ENCODE data around the gene RANBP6.
"Not testable (repeated sequence)": the region's sequence is repeated elsewhere in the genome, so short reads cannot be mapped to it uniquely, and the experiment has no call there.

The RANBP6 gene

DNA sequence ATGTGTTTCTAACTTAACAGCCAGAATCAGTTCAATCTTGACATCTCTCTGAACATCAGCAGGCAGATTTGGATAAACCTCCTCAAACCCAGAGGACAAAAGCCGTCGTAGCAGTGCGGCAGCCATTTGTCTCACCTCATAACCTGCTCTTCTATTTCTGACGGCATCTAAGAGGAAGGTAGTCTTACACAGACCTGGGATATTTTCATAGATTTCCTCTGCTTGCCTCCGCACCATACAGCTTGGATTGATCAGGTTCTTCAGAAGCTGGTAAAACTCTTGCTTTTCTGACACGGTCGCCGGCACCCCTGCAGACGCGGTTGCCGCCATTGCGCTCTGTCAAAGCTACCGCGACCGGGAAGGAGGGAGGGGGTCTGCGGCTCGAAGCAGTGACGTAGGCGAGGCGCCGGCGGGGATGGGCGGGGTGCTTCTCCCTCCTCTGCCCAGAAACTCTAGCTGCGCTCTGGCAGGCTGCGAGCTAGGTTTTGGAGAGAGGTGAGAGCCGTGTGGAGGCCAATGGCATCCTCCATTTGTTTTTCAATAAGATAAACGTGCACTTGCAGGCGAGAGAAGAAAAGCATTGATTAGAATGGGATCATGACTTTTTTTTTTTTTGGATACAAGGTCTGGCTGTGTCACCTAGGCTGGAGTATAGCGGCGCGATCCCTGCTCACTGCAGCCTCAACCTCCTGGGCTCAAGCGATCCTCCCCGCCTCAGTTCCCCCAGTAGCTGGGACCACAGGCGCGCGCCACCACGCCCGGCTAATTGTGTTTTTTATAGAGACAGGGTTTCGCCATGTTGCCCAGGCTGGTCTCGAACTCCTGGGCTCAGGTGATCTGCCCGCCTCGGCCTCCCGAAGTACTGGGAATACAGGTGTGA lies at the start of gene RANBP6:
Gene RANBP6 (minus strand): TSS at position 347 of the 880 bp plus-strand sequence. CDS start 17 bp downstream, at position 330.
- peak; percentile 91 for DNase-seq

DNA sequence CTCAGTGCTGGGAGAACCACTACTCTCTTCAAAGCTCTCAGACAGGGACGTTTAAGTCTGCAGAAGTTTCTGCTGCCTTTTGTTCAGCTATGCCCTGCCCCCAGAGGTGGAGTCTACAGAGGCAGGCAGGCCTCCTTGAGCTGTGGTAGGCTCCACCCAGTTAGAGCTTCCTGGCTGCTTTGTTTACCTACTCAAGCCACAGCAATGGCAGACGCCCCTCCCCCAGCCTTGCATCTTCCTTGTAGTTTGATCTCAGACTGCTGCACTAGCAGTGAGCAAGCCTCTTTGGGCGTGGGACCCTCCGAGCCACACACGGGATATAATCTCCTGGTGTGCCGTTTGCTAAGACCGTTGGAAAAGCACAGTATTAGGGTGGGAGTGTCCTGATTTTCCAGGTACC lies 47.7 kb upstream of the RANBP6 start:
- DNase-seq, result peak; percentile 7

DNA sequence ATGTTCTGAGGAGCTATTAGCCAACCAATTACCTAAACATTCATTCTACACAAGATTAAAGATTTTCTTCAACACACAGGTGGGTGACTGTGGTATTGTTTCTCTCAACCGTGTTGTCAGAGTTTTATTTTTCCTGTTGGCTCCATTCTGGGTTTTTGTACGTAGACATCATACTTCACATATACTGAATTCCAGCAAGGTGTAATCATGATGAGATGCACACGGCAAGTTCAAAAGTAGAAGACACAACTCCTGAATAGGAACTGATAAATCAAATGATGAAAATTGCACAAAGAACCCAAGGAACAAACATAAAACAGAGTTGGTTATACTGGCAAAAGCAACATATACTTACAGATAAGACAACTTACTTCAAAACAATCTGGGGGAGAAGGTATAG lies 40.2 kb upstream of the RANBP6 start:
- DNase-seq, result no peak

DNA sequence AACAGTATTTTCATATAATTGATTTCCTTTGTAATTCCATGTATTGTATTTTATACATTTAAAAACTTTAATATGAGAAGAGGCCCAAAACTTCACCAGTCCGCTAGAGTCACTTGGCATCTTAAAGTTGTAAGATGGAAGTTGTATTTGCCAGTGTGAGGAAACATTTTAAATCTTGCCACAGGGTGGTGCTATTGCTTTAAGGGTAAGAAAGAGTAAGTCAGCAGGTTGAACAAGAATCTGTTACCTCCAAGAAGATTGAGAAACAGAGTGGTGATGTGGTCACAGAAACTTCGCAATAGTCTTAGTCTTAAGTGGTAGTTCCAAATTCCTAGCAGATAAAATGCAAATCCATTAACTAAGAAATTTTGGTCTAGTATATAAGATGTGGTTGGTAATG lies 39.8 kb upstream of the RANBP6 start:
- peak; percentile 75 for DNase-seq

DNA sequence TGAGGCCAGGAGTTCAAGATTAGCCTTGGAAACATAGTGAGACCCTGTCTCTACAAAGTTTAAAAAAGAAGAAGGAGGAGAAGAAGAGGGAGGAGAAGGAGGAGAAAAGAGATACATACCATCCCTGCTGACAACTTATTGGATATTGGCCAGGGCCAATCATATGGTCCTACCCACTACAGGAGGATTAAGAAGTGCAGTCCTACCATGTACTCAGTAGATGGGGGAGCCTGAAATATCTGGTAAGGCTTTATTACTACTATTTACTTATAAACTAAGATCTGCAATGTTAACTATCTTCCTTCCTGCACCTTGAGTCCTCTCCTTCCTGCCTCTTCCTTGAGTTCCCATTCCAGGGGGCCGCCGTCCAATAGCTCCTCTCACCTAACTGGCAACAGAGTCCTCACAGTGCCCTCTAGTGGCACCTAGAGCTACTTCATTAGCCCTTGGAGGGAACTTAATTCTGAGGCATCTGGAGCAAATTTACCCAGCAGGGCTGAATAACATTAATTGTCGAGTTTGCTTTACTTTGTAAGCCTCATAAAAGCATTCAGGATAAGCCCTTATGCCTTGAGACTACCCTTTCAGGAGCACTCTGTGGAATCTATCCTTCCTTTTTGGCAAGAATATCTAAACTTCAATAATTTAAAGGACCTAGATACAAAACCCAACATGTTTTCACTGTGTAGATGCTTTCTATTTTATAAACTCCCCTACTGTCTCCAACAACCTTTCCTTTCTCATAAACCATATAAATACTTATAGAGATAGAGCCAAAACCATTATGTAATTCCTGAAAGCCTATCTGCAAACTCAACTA lies 39.1 kb upstream of the RANBP6 start:
- peak; percentile 68 for DNase-seq

DNA sequence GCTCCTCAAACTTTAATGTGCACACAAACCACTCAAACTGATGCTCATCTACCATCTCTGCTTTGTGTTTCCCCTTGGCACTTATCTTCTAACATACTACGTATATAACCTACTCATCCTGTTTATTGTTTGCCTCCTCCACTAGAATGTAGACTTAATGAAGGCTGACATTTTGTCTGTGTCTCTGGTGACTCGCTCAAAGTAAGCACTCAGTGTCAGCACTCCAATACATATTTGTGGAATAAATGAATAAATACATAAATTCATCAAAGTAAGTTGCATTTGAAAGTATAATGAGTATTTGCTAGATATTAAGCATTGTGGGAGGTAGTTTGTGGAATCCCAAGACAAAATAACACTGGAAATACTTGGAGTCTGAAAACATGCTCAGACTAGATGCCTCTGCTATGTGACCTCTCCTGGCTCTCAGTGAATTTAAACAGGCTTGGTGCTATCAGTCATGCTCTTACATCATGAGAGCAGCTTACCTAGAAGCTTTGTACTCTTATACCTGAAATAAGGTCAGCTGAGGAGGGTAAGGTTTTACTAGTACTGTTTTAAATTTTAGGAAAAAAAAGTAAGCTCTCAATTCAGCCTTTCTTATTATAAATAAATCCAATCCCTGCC lies 37.0 kb upstream of the RANBP6 start:
- no peak for DNase-seq

DNA sequence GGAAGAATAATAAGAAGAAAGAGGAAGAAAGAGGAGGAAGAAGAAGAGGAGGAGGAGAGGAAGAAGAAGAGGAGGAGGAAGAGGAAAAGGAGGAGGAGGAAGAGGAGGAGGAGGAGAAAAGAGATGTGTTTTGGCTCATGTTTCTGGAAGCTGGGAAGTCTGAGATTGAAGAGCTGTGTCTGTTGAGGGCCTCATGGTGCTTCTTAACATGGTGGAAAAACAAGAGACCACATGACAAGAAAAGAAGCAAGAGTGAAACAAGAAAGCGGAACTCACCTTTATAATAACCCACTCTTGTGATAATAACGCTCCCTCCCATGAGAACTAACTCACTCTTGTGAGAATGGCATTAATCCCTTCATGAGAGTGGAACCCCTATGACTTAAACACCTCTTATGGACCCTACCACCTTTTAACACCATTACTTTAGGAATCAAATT lies 36.1 kb upstream of the RANBP6 start:
- DNase-seq, result no peak

DNA sequence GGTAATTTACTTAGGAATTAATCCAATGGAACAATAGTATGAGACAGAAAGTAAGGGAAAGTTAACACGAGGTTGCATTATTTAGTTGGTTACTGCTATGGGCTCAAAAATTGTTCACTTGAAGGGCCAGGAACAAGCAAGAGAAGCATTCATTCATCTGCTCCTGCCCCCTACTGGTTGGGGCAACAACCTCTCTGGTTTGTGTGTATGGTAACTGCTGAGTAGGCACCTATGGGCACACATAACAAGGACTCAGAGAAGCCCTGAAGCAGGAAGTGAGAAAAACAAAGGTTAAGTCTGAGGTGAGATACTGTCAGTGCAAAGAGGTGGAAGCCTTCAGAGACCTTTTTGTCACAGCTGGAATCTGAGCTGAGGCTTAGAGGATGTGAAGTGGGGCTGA lies 34.4 kb upstream of the RANBP6 start:
- DNase-seq, result peak; percentile 33

DNA sequence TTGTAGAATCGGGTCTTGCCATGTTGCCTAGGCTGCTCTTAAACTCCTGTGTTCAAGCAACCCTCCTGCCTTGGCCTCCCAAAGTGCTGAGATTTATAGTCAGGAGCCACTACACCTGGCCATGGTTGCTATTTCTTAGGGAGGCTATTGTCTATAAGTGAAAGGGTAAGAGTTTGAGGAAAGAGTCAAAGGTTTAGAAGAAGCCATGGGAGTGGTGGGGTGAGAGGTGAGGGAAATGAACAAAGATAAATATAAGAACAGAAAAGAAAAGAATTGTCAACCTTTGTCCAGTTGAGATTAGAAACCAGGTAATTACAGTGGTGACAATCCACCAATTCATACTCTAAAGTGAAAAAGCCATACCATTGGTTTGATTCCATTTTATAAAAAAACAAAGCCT lies 32.6 kb upstream of the RANBP6 start:
- DNase-seq, result no peak

DNA sequence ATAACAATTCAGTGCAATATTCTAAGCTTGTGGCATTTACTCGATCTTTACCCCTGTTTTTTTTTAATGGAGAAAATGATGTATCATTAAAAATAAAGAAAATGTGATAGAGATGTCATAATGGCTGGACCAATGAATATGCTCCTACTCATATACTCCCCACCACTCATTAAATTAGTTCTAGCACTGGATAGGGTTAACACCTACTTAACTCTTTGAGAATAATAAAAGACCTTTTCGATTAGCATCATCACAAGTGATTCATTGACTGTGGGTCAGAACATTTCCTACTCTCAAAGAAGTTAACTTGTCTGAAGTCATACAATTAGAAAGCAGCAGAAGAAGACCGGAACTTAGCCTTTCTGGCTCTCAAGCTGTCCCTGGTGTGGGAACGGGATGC lies 31.6 kb upstream of the RANBP6 start:
- DNase-seq, result no peak

DNA sequence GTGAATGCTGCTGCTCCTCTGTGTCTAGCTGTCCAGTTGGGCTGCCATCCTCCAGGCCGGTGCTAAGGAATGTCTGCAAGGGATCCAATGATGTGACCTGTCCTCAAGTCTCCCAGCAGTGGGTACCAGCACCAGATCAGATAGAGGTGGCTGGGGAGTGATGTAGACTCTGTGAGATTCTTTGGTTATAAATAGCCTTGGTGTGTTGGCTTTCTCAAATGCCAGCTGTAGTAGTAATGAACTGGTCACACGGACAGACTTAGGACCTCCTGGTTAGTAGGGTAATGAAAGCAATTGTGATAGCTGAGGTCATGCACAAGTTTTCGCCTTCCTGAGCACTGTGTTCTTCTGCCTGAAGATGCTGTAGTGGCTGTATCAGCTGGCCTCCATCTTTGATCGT lies 29.9 kb upstream of the RANBP6 start:
- DNase-seq, result no peak

DNA sequence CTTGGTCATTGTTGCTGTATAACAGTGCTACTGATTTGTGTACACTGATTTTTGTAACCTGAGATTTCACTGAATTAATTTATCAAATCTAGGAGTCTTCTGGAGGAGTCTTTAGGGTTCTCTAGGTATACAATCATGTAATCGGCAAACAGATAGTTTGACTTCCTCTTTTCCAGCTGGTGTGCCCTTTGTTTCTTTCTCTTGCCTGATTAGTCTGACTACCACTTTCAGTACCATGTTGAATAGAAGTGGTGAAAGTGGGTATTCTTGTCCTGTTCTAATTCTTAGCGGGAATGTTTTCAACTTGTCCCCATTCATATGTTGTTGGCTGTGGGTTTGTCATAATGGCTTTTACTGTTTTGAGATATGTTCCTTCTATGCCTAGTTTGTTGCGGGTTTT lies 24.7 kb upstream of the RANBP6 start:
- DNase-seq, result no peak

DNA sequence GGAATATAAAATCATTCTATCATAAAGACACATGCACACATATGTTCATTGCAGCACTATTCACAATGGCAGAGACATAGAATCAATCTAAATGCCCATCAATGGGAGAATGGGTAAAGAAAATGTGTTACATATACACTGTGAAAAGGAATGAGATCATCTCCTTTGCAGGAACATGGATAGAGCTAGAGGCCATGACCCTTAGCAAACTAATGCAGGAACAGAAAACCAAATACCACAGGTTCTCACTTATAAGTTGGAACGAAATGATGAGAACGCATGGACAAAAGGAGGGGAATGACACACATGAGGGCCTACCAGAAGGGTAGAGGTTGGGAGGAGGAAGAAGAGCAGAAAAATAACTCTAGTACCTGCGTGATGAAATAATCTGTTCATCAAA lies 21.0 kb upstream of the RANBP6 start:
- DNase-seq, result no peak

DNA sequence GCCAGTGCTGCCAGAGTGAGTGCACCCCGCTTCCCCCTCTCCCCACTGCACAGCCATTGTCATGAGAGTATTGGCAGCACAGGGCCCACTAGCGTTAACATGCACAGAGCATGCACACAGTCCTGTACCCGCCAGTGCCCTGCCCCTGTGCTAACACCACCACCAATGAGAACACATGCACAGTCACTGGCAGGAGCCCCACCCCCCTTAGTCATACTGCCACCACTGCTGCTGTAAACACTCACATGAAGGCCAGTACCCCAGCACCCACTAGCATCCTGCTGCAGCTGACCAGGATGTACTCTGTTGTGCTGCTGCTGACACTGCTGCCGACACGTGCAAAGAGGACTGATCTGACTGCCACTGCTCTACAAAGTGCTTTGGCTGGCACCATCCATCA lies 19.5 kb upstream of the RANBP6 start:
- no peak for DNase-seq

DNA sequence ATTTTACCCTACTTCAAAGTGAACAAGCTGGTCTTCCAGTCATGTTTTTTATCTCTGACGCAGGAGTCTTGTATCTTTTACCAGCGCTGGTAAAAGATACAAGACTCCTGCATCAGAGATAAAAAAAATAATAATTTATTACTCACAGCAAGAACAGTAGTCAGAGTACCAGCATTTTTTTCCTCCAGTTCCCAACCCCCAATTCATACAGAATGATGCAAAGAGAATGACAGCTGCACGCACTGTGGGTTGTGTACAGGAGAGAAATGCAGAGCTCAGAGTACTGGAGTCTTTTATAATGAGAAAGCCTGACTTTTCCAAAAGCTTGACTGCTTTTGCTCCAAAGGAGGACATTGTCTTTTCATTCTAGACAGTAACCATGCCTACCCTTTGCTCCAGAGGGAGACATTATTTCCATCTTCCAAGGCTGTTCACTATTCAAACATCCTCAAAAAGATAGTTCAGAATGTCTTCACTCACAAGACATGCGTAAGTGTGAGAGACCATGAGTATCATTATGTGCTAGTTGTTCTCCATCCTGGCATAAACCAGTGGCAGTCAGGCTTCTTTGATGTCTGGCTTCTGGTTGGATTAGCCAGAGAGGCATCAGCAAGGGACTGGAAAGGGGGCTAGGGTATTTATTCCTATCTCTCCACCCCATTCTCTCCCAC lies 14.3 kb upstream of the RANBP6 start:
- DNase-seq, result no peak

DNA sequence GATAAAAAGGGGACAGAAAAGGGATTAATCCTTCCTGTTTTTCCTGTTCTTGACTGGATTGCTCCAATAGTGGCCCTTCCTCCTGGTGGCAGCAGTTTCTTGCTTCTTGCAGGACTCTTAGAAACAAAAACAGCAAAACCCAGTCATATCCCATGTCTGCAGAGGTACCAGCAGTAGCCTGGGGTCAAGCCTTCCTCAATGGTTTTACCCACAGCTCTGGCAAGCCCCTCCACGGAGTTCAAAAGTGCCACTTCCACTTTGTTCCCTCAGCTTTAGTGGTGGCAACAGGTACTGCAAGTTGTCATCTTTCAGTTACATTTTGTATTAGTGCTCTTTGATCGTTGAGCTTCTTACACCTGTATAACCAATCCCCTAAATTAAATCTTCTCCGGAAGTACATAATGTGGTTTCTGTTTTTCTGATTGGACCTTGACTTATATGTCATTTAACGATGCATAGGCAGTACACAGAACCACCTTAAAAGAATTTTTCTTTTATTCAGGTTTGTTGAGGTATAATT lies 8.7 kb upstream of the RANBP6 start:
- peak; percentile 59 for DNase-seq

DNA sequence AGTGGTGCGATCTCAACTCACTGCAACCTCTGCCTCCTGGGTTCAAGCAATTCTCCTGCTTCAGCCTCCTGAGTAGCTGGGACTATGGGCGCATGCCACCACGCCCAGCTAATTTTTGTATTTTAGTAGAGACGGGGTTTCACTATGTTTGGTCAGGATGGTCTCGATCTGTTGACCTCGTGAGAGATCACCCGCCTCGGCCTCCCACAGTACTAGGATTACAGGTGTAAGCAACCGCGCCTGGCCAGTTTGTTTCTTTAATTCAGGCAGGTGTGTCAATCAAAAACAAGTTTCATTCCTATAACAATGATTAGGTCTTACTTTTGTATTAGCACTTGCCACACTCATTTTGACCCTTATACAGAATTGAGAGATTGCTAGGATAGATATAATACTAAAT lies 1.6 kb upstream of the RANBP6 start:
- not testable (repeated sequence) for DNase-seq

DNA sequence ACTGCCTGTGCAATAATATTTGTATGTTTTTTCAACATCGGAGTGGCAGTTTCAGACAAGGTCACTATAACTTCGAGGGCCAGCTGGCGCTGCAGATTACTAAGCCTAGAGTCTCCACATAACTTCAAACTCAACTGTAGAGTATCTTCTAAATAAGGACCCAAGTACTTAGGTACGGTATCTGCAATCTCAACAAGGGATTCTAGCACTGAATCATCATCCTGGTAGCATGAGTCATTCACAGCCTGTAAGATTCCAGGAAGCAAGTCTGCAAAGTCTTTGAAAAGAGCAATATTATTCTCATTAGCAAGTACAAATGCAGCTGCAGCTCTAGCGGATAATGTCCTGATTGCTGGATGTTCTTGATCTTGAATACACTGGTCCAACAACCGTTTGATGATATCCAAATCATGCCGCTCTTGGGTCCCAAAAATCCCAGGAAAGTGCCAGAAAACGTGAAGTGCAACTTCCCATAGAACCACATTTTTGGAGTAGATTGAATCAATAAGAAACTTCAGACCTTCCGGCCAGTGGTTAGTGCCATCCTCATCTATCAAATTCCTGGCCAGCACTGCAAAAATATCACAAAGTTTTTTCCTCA lies 654 bp downstream of the RANBP6 start:
- DNase-seq, result peak; percentile 3

DNA sequence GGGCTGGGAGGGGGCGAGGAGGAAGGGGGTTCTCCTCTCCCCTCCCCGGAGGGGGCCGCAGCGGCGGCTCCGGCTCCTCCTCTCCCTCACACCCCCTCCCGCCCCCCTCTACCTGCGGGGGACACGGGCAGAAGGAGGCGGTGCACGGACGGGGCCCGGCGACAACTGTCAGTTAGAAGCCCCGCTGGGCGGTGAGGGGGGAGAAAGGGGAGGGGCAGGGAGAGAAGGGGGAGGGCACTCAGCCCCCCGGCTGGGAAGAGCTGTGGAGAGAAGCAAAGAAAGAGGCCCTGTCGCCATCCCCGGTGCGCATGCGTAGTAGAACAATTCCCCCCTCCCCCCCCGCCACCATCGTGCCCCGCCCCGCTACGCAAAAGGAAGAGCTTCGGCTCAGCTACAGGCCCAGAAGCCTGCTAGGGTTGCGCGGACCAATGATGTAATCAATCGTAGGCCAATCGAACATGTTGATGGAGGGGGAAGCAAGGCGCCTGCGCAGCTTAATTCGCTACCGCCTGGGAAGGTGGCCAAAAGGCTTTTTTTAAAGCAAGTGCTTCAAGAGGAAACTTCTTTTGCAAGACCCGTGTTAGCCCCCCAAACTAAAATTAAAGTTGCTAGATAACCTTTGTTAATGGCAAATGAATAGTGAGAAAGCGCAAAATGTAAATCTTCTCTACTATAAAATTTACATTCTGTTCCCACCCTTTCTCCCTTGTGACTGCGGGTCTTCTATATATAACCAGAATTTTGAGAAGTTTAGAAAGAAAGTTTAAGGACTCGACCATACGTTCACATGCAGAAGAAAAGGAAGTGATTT lies 7.0 kb downstream of the RANBP6 start:
- DNase-seq, result peak; percentile 97

DNA sequence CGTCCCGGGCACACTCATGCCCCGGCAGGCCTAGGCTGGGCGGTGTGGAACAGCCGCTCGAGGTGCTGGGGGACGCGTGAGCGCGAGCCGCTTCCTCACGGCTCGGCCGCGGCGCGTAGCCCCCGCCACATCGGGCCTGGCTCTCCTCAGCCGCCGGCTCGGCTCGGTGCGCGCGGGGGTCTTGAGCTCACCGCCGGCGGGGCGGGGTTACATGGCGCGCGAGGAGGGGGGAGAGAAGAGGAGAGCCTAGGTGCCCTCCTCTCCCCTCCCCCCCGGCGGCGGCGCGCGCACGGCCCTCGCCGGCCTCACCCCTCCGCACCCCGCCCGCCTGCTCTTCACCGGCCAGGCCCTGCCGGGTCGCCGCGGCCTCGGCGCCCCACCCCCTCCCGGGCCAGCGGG lies 7.7 kb downstream of the RANBP6 start:
- DNase-seq, result peak; percentile 82

DNA sequence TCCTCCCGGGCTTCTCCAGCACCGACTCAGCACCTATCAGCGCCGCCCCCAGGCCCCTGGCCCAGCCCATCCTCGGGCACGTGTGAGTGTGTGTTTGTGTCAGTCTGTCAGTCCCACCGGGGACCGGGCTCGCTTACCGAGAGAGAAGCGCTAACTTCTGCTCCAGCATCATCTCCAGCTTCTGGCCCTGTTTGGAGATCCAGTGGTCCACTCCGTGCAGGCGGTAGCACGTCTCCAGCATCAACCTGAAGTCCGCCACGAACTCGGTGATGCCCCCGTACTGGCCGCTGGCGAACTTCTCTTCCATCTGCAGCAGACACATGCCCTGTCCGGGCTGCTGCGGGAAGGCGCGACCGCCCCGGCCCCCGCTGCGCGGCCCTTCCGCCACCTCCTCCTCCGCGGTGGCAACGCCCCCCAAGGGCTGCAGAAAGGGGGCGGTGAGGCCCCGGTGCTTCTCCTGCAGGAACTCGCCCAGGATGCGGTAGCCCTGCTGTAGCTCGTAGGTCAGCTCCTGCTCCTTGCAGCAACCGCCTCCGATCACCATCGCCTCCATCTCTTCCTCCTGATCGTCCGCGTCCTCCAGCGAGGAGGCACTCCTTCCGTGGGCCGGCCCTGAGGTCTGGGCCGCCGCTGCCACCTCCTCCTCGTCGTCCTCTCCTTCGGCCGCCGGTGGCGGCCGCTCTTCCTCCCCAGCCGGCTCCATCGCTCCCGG lies 8.2 kb downstream of the RANBP6 start:
- DNase-seq, result peak; percentile 92

Data from CD4-positive, alpha-beta T cell treated with Interleukin-12 subunit alpha and Interleukin-12 subunit beta, for 1 hour (primary cell).